GM08714 (cell line): Measurements from ENCODE around the gene IMPDH2.

Experiments
- H3K4me3 ChIP-seq: fragments of 200-500 bp; sonication (Bioruptor generic); 2 replicates; pipeline ENCODE4 v1.5.1; 2014; ENCODE audit warnings: mild to moderate bottlenecking, low read length, inconsistent platforms
- ZNF274 ChIP-seq: IDR thresholded peaks from 2 replicates; pipeline ENCODE4 v1.6.1; 2012; ENCODE audit warnings: mild to moderate bottlenecking, low read depth, low read length

The IMPDH2 gene

GRCh38 chr3:49028673-49029562 is at the start of gene IMPDH2:
Gene IMPDH2 (minus strand): TSS chr3:49029398. CDS start chr3:49029350, 48 bp downstream.
- TF ChIP-seq ZNF274: no peak
- H3K4me3 ChIP-seq: peak within 1 kb of the TSS; percentile 77

GRCh38 chr3:49076646-49077045 is 47.4 kb upstream of the IMPDH2 start:
- no peak for TF ChIP-seq ZNF274
- H3K4me3 ChIP-seq: no peak overlapping the region

GRCh38 chr3:49076116-49076515 is 46.9 kb upstream of the IMPDH2 start:
- no peak overlapping the region for H3K4me3 ChIP-seq
- TF ChIP-seq ZNF274: no peak

DNA sequence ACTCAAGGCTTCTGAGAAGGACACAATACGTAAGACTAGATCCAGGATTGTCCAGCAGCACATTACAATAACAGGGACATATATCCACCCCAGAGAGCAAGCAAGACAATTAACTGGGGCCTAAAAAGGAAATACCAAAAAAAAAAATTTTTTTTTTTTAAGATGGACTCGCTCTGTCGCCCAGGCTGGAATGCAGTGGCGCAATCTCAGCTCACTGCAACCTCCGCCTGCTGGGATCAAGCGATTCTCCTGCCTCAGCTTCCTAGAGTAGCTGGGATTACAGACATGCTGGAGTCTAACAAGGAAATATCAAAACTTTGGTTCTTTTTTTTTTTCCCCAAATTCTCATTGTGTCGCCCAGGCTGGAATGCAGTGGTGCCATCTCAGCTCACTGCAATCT is 28.8 kb upstream of the IMPDH2 start:
- no peak overlapping the region for H3K4me3 ChIP-seq
- TF ChIP-seq ZNF274: no peak

DNA sequence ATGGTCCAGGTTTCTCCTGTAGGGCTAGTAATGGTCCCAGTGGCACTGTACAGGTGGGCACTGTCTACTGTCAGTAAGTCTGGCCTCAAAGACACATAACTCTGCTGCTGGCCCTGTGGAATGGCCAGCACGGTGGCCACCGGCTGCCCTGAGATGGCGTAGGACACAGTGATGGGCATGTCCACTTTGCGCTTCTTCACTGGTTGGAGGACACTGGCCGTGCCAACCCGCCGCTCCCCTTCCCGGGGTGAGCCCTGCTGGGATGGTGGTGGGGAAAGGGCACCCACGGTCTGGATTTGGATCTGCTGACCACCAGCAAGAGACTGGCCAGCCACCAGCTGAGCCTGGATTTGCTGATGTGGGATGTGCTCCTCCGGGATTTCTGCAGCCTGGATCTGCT is 28.1 kb upstream of the IMPDH2 start:
- no peak overlapping the region for H3K4me3 ChIP-seq
- no peak for TF ChIP-seq ZNF274

DNA sequence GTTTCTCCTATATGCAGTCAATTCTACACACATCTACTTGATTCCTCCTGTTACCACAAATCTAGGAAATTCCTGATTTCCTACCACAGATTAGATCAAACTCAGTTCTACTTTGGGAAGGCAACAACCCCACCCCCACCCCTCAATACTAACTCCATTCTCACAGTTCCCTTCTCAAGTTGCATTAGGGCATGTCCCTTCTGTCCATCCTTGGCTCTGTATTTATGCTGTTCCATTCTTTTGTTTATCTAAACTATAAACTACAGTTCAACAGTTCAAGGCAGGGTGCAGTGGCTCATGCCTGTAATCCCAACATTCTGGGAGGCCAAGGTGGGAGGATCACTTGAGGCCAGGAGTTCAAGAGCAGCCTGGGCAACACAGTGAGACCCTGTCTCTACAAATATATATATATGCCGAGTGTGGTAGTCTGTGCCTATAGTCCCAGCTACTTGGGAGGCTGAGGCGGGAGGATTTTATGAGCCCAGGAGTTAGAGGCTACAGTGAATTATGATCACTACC is 25.2 kb upstream of the IMPDH2 start:
- TF ChIP-seq ZNF274: no peak
- no peak overlapping the region for H3K4me3 ChIP-seq

DNA sequence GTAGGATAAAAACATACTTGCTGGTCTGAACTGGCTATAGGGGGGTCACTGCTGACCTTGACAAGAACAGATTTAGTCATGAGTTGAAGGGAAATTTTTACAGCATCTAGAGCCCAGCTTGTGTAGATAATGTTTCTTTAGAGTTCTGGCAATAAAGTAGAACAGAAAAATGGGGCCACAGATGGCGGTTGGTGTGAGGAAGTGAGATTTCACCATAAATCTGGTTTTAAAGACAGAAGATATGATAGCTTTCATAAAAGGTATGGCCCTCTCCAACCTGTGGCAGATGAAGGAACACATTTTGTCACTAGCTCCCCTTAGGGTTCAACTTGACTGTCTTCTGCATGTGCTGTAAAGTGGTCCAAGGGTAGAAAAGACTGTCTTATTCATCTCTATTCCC is 24.3 kb upstream of the IMPDH2 start:
- no peak overlapping the region for H3K4me3 ChIP-seq
- no peak for TF ChIP-seq ZNF274

DNA sequence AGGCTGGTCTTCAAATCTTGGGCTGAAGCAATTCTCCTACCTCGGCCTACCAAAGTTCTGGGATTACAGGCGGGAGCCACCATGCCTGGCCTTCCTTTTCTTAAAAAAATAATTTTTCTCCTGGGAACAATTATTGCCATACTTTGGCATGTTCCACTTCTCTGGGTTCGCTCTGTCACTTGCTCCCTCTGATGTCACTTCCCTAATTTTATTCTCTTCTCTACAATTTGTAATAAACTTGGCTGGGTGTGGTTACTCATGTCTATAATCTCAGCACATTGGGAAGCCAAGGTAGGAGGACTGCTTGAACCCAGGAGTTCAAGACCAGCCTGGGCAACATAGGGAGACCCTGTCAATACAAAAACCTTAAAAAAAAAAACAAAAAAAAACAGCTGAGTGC is 6.1 kb upstream of the IMPDH2 start:
- TF ChIP-seq ZNF274: no peak
- H3K4me3 ChIP-seq: no peak overlapping the region

GRCh38 chr3:49034650-49035049 is 5.5 kb upstream of the IMPDH2 start:
- no peak overlapping the region for H3K4me3 ChIP-seq
- TF ChIP-seq ZNF274: no peak

GRCh38 chr3:49032646-49033304 is 3.6 kb upstream of the IMPDH2 start:
- no peak for TF ChIP-seq ZNF274
- no peak overlapping the region for H3K4me3 ChIP-seq

DNA sequence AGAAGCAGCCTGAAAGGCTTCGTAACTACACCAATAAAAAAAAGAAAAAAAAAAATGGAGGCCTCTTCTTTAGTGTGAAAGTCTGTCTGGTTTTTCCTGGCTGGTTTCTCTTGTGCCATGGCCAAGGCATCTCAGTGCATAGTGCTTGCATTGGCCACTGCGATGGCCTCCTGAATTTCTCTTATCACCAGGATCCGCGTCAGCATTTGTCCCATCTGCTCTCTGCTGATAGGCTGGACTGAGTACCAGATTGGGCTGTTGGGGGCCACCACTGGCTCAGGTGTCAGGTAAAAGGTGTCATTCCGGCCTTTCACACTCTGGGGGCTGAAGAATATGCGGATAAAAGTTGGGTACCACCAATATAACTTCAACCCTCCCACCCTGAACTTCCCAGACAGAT is 1.1 kb upstream of the IMPDH2 start:
- no peak for TF ChIP-seq ZNF274
- no peak overlapping the region for H3K4me3 ChIP-seq

GRCh38 chr3:49029563-49029884 is 326 bp upstream of the IMPDH2 start:
- no peak overlapping the region for H3K4me3 ChIP-seq
- no peak for TF ChIP-seq ZNF274

DNA sequence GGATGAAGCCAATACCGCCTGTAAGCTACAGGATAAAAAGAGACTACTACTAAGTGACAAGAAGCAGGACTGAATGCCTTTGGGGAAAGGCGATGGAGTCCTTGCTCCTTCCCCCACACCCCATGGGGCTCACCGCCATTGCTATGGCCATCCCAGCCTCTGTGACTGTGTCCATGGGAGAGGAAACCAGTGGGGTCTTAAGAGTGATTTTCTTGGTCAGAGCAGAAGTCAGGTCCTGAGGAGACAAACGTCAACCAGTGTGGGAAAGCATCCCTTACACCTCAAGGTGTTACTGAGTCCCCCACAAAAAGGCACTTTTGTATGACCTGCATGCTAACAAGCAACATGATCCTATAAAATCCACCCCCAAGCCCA is 913 bp downstream of the IMPDH2 start:
- H3K4me3 ChIP-seq: peak overlapping the region; percentile 77
- no peak for TF ChIP-seq ZNF274

- peak overlapping the region; percentile 77; the same call in 1 of the 2 replicates for H3K4me3 ChIP-seq
- TF ChIP-seq ZNF274: no peak
These were observed 1.6 kb downstream of the IMPDH2 start for GRCh38 chr3:49027634-49028033.

DNA sequence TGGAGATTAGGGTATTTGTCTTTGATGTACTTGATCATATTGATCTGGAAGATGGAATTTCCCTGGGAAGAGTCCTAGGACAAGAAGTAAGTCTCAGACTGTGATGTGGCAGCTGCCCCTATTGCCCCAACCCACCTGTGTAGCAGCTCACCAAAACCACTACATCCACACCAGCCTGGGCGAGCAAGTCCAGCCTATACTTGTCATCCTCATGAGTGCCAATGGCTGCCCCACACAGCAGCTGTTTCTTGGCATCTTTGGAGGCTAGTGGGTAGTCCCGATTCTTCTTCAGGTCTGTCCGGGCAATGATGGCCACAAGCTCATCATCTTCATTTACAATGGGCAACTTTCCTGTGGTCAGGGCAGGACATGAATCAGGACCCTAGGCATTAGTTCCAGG is 2.7 kb downstream of the IMPDH2 start:
- no peak for TF ChIP-seq ZNF274
- H3K4me3 ChIP-seq: no peak overlapping the region
